ENCODE measurements around the gene RALGDS. TPM values are rescaled to one million over a fixed set of nuclear protein-coding genes. Genes with fewer than 3 reads are reported as not detected.

The RALGDS gene
- total and polyA plus RNA-seq, 9 of the 15 experiments (the other 6 are each of a cell fraction or from before 2014, with no cell fraction given) = 0.75 to 43.3 (median 27.1) TPM

DNA sequence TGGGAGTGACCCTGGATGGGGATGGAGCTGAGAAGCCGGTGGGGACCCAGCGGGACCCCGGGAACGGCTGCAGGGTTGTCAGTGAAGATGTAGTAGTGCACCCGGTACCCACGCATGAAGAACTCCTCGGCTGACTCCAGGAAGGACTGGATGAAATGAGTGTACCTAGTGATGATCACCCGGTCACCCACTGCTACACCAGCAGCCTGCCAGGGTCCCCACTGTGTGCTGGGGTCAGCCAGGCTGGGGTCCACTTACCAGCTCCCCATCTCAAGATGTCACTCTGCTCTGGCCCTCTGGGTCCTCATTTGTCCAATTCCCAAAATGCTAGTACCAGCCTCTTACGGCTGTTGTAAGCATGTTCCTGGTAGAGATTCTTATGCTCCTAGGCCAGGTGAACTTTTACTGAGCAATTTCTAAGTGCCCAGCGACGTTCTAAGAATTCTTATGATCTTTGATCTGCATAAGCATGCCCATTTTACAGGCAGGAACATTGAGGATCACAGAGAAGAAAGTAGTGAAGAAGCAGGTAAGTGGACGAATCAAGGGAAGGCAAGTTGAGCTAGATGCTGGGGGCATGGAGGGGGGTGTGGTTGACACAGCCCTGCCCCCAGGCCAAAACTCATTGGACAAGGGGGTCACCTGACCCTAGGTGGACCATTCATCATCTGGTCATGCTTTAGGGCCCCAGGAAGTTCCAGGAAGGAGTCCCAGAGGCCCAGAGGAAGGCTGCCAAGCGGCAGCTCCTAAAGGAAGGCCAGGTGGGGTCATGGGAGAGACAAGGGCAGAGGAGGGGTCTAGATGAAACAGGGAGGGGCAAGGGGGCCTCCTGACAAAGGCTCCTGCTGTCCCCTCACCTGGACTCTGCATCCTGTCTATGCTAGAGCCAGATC, 33.3 kb upstream of the RALGDS start:
- no TSS peak for BruUV-seq (replicated peaks)
- peaks cover 3 to 40% of the 10 kb centered on the region in 2 experiments; a peak in 3 of 5 replicates for H3K4me1 ChIP-seq (replicated peaks in 1 of 2; ENCODE audit: control insufficient read depth in 2 of 2, insufficient read depth in 2 of 2, low read length in 2 of 2)
- intact Hi-C loops (cut with micrococcal nuclease) (no loop called here), in situ Hi-C loops (cut with MboI) (no loop called here)
- H3K4me2 ChIP-seq (ENCODE audit: insufficient read depth, low read length) = no peak overlapping the region
- H3K9ac ChIP-seq (ENCODE audit: insufficient read depth in 1 of 2, low read depth in 2 of 2, low read length in 2 of 2) = no peak overlapping the region; a peak in 1 of 4 replicates
- ChIA-PET POLR2A (interaction anchor here (0.5 to 1.3 kb wide), 6 partner anchors 11 to 212 kb away, joined by 3 to 4 read pairs (median 4); no protein-coding TSS in a partner anchor), CTCF (ENCODE audit: low intra/inter-chr PET ratio) (no interaction called here)
- H4K20me1 ChIP-seq (replicated peaks; ENCODE audit: control insufficient read depth, insufficient read depth, low read length) = peaks cover 4% of the 10 kb centered on the region; the same call in 1 of the 2 replicates
- H3K9me3 ChIP-seq (replicated peaks; ENCODE audit: control insufficient read depth, insufficient read depth, low read depth, low read length) = no peaks in the 10 kb centered on the region
- 68% methylated on average over 13 of the region's 13 CpGs for WGBS (ENCODE audit: insufficient coverage, low coverage, missing lambda C conversion rate)
- no peak overlapping the region for H3K27ac ChIP-seq (ENCODE audit: extremely low read depth, low read depth, low read length)
- no peaks in the 10 kb centered on the region for H3K9me1 ChIP-seq (ENCODE audit: control insufficient read depth, insufficient read depth, low read length)
- H2AFZ ChIP-seq (ENCODE audit: low read depth, low read length) = no peak overlapping the region
- H3K4me3 ChIP-seq = no peak overlapping the region
- H3K79me2 ChIP-seq (ENCODE audit: control insufficient read depth, insufficient read depth, low read length) = no peaks in the 10 kb centered on the region
- ATAC-seq (peak; percentile 64), FAIRE-seq (peak; percentile 48), DNase-seq (ENCODE audit: extremely low read depth in 1 of 4, low spot score in 3 of 4) (peak; percentile 47 to 67 (median 50))
- peaks cover 32% of the 10 kb centered on the region; the same call in 2 of the 3 replicates for H3K36me3 ChIP-seq (ENCODE audit: control insufficient read depth, insufficient read depth, low read length)
- no peaks in the 10 kb centered on the region for H3K27me3 ChIP-seq (ENCODE audit: control insufficient read depth in 2 of 2, insufficient read depth in 2 of 2, low read length in 2 of 2)
- TF ChIP-seq SMARCA4 (IDR thresholded peaks at IDR 0.05) = no peak
- no peak for TF ChIP-seq ILK (tag; IDR thresholded peaks at IDR 0.05; ENCODE audit: borderline replicate concordance, low read depth)
- no peak for TF ChIP-seq MCM2 (IDR thresholded peaks at IDR 0.05; ENCODE audit: low read depth)
- TF ChIP-seq, protein P1, sequence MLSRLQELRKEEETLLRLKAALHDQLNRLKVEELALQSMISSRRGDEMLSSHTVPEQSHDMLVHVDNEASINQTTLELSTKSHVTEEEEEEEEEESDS (CRISPR knock-in tag; IDR thresholded peaks at IDR 0.05) = no peak
- no peak for TF ChIP-seq MIER1 (IDR thresholded peaks at IDR 0.05; ENCODE audit: low read depth)
- TF ChIP-seq GATA2 (CRISPR knock-in tag; IDR thresholded peaks at IDR 0.05) = no peak
- peak; percentile 94 for TF ChIP-seq SMARCA5 (IDR thresholded peaks at IDR 0.05)
- no peak for TF ChIP-seq ZNF436 (CRISPR knock-in tag; IDR thresholded peaks at IDR 0.05)
- no peak for TF ChIP-seq ZNF583 (CRISPR knock-in tag; IDR thresholded peaks at IDR 0.05)
- TF ChIP-seq, protein P2, sequence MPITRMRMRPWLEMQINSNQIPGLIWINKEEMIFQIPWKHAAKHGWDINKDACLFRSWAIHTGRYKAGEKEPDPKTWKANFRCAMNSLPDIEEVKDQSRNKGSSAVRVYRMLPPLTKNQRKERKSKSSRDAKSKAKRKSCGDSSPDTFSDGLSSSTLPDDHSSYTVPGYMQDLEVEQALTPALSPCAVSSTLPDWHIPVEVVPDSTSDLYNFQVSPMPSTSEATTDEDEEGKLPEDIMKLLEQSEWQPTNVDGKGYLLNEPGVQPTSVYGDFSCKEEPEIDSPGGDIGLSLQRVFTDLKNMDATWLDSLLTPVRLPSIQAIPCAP (CRISPR knock-in tag; IDR thresholded peaks at IDR 0.05; ENCODE audit: borderline replicate concordance) = no peak
- no peak for TF ChIP-seq RBM39 (optimal IDR thresholded peaks at IDR 0.05; ENCODE audit: low read depth, low read length)
- TF ChIP-seq MEIS2 (IDR thresholded peaks at IDR 0.05; ENCODE audit: partially characterized antibody) = peak; percentile 78
- no peak for TF ChIP-seq ZNF445 (CRISPR knock-in tag; IDR thresholded peaks at IDR 0.05; ENCODE audit: low read depth)
- TF ChIP-seq, protein P3, sequence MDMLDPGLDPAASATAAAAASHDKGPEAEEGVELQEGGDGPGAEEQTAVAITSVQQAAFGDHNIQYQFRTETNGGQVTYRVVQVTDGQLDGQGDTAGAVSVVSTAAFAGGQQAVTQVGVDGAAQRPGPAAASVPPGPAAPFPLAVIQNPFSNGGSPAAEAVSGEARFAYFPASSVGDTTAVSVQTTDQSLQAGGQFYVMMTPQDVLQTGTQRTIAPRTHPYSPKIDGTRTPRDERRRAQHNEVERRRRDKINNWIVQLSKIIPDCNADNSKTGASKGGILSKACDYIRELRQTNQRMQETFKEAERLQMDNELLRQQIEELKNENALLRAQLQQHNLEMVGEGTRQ (CRISPR knock-in tag; IDR thresholded peaks at IDR 0.05) = peak; percentile 70
- TF ChIP-seq GABPB2 (CRISPR knock-in tag; conservative IDR thresholded peaks at IDR 0.05) = no peak
- TF ChIP-seq, protein P4, sequence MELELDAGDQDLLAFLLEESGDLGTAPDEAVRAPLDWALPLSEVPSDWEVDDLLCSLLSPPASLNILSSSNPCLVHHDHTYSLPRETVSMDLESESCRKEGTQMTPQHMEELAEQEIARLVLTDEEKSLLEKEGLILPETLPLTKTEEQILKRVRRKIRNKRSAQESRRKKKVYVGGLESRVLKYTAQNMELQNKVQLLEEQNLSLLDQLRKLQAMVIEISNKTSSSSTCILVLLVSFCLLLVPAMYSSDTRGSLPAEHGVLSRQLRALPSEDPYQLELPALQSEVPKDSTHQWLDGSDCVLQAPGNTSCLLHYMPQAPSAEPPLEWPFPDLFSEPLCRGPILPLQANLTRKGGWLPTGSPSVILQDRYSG (tag; conservative IDR thresholded peaks at IDR 0.05; ENCODE audit: low read depth) = no peak
- no peak for TF ChIP-seq ZNF282 (CRISPR knock-in tag; IDR thresholded peaks at IDR 0.05)
- no peak for TF ChIP-seq ZNF311 (CRISPR knock-in tag; IDR thresholded peaks at IDR 0.05)
- TF ChIP-seq CBX1 (IDR thresholded peaks at IDR 0.05; ENCODE audit: low read depth) = peak; percentile 66; the same call in 1 of the 2 replicates
- TF ChIP-seq, protein P5, sequence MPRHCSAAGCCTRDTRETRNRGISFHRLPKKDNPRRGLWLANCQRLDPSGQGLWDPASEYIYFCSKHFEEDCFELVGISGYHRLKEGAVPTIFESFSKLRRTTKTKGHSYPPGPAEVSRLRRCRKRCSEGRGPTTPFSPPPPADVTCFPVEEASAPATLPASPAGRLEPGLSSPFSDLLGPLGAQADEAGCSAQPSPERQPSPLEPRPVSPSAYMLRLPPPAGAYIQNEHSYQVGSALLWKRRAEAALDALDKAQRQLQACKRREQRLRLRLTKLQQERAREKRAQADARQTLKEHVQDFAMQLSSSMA (CRISPR knock-in tag; IDR thresholded peaks at IDR 0.05) = no peak
- TF ChIP-seq DPF2 (IDR thresholded peaks at IDR 0.05) = no peak
